Activated naive CD4-positive, alpha-beta T cell treated with Interleukin-2 at 50 U/mL for 16 hours (primary cell): ENCODE data around the gene DCC.

Source experiments
- DNase-seq: peaks from one replicate; pipeline ENCODE4 v3.0.0-alpha.2; 2020

Gene DCC

DNA sequence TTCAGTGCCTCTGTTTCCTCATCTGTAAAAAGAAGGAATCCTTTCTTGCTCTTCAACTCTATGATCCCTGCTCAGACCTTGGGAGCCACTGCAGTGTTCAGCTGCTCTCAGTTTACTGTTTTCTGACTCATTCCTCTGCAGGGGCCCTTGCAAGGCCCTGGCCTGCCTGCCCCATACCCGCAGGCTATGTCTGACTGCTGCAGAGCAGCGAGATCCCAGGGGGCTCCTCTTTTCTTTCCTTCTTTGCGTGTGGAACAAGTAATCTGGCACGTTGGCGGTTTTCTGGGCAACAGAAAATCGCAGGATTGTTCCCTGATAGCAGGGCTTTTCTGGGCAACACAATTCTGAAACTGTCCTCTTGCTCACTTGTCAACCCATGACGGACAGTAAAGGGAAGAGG lies 376.0 kb downstream of the DCC start:
- DNase-seq = no peak

DNA sequence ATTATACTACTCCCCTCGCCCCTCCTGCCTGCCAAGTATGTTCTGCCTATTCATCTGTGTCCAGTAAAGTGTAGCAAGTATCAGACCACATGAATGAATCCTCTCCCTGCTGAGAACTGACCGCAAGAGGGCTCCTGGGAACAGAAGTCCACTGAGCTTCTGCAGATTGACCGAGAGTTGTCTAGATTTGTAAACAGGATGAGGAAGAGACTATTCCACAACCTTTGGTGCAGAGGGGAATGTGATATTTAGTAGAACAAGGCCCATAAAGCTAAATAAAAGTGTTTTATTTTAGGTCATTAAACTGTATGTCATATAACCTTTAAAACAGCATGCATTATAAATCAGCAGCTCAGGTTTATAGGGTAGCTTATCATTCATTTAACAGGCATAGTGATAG lies 377.0 kb downstream of the DCC start:
- no peak for DNase-seq

DNA sequence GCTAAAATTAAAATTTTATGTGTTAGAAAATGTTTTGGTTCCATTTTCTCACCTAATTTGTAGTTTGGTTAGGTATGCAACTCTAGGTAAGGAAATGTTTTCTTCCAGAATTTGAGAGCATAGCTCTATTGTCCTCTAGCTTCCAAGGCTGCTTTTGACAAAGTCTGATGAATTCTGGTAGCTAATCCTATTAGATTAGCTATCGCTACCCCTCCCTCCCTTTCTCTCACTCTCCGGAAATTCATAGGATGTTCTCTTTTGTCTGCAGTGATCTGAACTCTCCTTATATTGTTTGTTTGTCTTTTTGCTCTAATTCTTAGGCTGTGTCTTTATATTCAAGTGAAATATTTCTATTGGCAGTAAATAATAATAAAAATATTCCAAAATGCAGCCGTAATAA lies 382.9 kb downstream of the DCC start:
- DNase-seq = no peak

DNA sequence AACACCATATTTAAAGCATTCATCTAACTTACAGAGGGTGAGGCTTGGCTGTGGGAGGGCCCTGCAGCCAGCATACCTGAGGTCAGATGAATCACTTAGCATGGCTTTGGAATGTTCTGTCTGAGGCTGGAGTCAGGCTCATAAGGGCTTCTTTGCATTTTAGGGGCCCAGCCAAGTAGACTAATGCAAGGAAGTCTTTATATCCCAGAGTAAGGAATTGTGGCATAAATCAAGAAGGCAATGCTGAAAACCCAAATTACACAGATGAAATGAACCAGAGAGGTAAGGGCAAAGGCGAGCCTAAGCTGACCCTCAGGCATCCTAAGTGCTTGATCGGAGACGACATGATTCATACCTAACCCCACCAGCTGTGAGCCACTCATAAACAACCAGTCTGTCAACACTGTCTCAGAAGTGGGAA lies 383.6 kb downstream of the DCC start:
- DNase-seq = no peak

DNA sequence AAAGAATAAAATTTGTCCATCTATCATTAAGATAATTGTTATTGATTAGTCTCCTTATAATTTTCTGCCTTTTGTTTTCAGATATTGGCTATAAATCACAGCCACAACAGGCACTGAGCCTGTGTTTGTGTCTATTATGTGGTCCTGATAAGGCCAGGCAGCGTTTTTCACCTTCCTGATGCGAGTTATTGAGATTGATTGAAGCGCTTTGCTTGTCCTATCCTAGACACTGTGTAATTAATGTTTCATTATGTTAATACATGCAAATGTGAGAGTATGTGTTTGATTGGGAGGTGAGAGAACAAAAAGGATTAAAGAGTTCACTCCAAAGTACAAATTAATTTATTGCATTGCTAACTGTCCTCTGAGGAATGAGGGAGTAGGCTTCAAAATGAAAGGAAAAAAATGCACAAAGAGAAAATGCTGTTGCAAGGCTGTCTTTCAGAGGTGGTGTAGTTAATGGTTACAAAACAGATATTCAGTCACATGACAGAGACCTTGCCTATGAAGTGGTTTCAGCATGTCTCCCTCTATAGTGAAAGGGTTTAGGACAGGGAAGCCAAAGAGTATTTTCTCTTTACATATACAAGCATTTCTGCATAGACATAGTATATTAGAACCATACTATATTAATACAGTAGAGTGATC lies 391.1 kb downstream of the DCC start:
- no peak for DNase-seq

DNA sequence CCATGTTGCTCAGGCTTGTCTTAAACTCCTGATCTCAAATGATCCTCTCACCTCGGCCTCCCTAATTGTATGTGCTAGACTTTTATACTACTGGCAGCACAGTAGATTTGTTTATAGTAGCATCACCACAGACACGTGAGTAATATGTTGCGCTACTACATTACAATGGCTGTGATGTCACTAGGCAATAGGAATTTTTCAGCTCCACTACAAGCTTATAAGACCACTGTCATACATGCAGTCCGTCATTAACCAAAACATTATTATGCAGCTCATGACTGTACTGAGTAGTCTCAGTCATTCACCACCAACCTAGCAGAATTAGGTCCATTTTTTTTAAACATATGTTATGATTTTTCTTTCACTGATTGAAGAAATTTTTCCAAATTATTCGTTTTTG lies 398.9 kb downstream of the DCC start:
- no peak for DNase-seq

DNA sequence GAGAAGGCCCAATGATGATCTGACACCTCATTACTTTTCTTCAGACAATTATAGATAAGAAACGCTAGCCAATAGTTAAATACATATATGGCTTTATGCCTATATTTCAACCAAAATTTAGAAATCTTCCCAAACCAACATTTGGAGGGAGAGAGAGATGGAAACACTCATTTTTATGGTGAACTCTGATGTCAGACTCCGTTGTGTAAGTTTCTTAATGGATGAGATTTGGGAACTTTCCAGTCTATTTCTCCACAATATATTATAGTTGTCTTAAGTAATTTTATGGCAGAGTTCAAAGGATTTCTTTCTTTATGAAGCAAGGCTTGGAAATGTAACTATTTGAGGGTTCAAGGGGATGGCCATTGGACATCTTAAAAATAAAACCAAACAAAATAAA lies 407.0 kb downstream of the DCC start:
- no peak for DNase-seq

DNA sequence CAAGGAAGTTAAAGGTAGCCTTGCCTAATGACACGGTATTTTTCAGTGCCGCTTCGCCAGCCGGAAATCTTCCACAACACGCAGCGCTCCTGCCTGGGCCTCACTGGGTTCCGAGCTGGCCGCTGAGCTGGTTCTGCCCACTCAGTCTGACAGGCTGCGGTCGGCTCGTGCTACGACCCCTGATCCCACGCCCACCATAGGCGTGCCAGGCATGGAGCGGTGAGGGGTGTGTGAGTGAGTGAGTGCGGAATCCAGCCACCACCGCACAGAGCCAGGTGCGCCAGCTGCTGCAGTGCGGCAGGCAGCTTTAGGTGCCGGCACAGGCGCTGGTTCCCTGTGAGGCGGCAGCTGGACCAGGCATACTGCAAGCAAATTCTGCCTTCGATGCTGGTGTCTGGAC lies 407.9 kb downstream of the DCC start:
- no peak for DNase-seq

DNA sequence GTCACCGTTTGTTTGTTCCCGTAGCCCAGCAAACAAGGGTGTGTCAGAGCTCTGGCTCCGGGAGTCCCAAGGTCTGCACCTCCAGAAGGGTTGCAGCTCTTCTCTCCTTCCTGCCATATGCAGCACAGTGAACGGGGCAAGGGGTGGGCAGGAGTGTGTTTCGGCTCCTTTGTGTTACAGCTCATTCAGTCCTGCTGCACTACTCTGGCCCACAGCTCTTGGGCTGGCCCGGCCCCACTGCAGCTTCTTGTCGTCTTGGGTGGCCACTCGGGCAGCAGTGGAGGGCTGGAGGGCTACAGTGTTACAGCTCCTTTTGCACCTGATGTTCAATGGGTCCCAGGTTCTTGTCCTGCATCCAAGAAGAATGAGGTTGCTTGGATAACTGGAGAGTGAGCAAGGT lies 408.3 kb downstream of the DCC start:
- DNase-seq = no peak

DNA sequence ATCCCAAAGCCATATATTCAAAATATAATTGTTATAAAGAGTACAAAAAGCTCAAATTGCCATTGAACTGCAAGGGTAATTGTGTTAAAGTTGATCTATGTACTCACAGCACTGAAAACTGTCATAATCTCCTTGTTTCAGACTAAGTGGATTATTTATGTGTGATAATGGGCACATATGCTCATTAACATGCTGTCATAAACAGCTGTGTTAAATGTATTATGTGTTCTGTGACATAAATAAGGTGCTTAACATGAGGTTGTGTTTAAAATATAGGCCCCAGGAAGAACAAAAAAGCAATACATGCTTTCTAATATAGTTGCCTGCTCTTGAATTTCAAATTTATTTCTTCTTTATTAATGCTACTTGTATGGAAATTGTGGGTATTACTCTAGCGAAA lies 409.5 kb downstream of the DCC start:
- no peak for DNase-seq

DNA sequence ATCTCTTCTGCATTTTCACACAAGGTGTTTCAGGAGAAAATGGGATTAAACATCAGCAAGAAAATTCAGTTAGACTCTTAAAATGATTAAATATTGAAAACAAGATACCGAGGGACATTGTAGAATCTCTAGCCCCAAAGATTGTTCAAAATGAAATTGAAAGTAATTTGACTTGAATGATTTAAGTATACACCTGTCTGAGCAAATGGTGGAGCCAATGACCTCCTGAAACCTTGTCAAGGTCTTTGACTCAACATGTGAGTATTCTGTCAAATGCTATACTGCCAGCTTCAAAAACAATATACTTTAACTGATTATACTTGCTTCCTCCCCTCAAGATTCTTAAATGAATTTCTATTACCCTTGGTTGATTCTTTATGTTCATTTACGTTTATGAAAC lies 411.0 kb downstream of the DCC start:
- no peak for DNase-seq

DNA sequence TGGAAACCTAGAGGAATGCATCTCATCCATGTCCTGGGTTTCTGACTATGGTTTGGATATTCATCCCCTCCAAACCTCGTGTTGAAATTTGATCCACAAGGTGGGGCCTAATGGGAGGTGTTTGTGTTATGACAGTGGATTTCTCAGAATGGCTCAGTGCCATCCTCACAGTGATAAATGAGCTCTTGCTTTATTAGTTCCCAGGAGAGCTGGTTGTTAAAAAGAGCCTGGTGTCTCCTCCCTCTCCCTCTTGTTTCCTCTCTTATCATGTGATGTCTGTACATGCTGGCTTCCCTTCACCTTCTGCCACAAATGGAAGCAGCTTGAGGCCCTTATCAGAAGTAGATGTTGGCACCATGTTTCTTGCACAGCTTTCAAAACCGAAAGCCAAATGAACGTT lies 424.3 kb downstream of the DCC start:
- no peak for DNase-seq

DNA sequence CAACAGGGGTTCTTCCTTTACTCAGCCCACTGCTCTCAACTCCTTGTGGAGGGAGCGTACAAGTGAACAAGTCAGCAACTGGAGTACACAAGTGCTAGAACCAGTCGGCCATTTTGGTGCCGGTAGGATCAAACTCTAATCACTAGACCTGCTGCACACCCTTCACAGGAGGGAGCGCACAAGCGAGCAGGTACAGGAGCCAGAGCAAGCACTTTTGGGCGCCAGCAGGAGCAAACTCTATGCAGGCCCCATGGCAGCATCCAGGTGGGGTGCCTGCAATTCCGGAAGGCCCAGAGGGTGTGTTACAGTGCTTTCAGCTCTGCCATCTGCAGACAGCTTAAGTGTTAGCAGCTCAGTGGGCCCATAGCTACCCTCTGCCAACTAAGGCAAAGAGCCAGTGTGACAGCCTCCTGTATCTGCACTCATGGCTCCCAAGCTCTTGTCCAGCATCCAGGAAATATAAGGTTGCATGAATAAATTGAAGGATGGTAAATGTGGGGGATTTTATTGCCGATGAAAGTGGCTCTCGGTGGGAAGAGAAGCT lies 426.1 kb downstream of the DCC start:
- DNase-seq = no peak

DNA sequence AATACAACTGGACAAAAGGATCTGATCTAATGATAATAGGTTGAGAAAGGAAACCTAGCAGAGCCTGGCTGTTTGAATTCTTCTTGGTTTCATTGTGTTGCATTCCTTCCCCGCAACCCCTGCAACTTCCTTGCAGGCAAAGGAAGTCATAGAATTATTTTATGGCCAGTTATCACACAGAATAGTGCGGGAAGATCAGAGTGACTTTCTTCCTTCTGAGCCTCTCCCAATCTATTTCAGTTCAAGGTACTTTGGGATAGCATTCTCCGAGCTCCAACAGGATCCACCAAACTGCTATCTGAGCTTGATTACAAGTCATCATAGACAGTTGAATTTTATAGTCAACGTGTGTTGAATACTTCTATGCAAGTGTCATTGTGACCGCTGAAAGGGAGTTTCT lies 441.1 kb downstream of the DCC start:
- no peak for DNase-seq

DNA sequence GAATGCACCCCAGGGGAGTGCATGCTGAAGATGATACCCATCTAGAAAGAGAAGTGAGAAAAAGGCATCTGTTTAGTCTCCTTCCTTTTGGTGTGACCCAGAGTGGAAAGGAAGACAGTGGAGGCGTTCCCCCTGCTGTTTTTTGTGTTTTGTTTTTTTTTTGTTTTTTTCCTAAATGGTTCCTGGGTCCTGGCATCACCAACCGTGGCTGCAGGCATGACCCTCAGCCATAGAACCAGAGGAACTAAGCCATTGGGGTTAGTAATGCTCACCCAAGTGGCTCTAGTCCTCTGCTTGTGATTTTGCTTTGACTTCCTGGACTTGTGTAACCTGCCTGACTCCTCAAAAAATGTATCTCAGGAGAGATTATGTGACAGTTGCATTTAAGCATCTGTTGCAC lies 451.3 kb downstream of the DCC start:
- DNase-seq = no peak

DNA sequence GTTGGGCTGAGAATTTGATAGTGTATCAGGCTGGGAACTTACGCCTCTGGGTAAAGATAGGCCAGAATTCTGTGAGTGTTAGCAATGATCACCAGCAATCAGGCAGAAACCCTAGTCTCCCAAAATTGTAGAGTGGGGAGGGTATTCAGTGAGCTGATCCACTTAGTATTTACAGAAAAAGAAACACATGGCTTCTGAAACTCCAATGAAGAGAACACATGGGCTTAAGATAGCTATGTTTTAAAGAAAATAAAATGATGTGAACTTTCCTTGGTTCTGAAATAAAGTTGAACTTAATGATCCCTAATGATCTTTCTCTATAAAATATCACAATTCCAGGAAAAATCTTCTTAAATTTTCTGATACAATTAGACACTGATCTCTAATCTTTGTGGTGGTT lies 472.8 kb downstream of the DCC start:
- no peak for DNase-seq

DNA sequence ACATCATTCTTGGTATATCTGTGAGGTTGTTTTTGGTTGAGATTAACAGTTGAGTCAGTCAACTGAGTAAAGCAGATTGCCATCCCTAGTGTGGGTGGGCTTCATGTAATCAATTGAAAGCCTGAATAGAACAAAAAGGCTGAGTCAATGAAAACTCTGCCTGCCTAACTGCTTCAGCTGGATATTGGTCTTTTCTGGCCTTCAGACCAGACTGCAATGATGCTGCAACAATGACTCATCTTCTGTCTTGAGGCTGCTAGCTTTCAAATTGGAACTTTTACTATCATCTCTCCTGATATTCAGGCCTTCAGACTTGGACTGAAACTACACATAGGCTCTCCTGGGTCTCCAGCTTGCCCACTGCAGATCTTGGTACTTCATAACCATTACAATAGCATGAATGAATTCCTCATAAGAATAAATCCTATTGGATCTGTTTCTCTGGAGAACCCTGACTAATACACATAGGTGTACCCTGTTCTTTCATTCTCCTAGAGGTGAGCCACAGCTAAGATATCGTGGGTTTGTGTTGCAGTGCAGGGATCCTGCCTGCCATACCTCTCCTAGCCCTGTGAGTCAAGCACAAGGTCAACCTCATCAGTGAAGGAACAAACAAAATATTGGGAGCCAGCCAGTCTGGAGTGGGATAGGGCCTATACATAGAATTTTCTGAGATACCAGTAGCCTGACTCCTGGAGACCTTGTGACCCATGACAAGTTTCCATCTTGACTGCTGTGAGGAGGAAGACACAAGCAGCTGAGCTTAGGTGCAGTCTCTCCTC lies 473.8 kb downstream of the DCC start:
- no peak for DNase-seq

DNA sequence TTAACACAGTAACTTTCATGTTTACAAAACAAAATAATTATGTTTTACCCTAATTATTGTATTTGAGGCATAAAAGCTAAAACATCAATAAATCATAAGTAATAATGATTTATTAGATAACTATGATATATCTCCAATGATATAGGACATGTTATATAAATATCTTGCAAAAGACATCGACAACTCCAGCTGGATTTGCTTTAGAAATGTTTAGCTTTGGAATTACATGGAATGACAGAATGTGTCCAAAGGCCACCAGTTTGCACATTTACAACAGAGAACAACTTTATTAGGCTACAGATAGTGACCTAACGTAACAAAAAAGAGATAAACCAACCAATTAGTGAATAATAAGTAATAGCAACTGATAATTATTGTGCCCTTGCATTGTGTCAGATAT lies 475.7 kb downstream of the DCC start:
- DNase-seq = no peak

DNA sequence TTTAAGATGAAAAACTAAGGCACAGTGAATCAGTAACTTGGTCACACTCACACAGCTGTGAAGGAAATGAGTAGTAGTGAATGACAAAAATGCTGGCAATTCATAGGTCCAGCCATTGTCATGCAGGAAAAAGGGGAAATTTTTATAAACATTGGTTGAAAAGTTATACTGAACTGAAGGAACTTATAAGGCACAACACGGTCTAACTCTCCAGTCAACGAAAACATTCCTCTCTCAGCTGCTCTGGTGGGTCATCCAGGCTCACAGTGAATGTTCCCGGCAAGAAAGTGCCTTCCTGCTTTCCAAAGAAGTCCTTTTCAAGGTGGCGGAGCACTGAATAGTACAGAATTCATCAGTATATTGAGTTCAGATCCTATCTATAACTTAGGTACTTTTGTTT lies 476.1 kb downstream of the DCC start:
- DNase-seq = no peak

DNA sequence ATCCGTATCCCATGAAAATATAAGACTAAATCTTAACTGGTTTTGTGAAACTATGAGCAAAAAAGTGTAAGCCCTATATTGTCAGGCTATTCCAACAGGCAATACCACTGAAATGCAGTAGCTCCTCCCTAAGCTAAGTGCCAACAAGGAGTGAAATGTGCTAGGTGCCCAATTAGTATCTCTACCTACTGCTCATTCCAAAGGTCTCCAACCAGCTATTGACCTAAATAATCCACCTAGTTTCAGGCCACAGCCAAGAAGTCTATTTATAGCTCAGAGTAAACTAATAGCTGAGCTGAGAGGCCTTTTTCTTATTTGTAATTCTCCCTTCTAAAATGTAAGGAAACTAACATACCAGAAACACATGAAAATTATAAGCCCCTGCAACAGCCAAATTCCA lies 482.2 kb downstream of the DCC start:
- no peak for DNase-seq

DNA sequence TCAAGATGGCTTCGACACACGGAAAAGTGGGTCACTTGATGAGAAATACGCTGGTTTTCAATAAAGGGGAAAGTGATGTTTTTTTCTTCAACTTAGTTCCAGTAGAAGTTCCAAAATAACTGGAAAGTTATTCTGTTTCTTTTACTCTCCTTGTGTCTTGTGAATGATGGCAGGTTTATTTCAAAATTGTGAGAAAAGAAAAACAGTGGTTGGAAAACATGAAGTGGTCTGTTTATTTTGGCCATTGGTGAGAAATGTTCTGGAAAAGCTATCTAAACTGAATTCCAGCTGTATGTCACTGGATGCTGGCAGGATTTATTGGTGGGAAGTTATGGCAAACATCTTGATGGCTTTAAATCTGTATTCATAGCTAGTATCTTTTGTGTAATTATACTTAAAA lies 484.1 kb downstream of the DCC start:
- DNase-seq = no peak

DNA sequence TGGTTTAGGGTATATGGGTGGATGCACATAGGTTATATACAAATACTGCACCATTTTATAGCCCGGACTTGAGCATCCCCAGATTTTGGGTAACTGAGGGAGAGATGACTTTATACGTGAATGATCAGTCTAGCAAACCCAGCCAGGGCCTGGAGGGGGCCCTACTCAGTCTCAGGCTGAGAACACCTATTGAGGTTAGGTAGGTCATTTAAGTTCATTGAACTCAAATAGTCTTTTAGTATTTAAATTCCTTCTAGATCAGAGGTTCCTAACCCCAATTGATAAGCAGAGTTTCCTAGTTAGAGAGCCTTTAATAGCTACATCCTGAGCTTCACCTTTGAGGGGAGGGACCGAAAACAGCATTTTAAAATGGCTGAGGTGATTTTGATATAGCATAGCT lies 487.0 kb downstream of the DCC start:
- no peak for DNase-seq

DNA sequence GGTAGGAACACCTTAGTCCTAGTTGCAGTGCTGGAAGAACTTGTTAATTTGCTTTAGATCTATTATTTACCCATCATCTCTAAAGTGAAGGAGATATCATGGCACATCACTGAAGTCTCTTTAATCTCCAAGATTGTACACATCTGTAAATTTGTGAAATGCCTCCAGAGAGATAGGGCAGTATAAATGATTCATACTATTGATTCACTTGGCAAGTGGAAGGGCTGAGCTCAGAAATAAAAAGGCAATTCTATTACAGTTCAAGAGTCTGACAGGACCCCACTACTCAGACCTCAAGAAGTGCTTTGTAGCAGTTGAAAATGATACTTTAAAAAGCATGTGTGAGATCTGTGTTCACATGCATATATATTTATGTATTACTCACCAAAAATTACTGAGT lies 489.3 kb downstream of the DCC start:
- DNase-seq = no peak

DNA sequence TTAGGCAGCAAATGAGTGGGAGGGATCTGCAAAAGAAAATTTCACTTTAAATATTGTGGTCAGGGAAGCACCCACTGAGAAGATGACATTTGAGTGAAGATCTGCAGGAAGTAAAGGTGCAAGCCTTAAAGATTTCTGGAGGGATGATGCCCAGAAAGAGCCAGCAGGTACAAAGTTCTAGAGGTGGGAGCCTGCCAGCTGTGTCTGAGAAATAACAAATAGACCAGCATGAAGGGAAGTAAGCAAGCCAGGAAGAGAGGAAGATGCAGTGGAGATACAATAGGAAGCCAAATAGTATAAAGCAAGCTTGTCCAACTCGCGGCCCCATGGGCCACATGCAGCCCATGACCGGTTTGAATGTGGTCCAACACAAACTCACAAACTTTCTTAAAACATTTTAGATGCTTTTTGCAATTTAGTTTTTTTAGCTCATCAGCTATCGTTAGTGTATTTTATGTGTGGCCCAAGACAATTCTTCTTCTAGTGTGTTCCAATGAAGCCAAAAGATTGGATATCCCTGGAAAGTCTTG lies 489.9 kb downstream of the DCC start:
- no peak for DNase-seq

DNA sequence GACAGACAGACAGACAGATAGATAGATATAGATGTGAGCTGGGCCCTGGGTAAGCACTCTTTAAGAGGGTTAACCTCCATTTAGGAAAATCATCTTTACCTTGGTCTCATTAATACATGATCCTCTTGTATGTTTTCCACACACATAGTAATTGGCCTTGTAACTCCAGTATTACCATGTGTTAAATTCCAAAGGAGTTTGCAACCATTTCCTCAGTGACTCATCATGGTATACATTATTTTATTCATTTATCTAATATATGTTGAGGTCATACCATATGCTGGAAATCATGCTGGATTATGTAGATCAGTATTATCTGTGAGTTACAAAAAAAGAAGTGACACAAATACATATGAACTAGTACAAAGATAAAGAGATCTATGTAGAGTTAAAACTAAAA lies 504.3 kb downstream of the DCC start:
- no peak for DNase-seq
